Hepatic stellate cell (primary cell): ENCODE measurements around the gene NOP14.

ENCODE experiments used
- DNase-seq: peaks from one replicate; pipeline ENCODE4 v3.0.0; 2011; ENCODE audit warnings: low spot score

The NOP14 gene

DNA sequence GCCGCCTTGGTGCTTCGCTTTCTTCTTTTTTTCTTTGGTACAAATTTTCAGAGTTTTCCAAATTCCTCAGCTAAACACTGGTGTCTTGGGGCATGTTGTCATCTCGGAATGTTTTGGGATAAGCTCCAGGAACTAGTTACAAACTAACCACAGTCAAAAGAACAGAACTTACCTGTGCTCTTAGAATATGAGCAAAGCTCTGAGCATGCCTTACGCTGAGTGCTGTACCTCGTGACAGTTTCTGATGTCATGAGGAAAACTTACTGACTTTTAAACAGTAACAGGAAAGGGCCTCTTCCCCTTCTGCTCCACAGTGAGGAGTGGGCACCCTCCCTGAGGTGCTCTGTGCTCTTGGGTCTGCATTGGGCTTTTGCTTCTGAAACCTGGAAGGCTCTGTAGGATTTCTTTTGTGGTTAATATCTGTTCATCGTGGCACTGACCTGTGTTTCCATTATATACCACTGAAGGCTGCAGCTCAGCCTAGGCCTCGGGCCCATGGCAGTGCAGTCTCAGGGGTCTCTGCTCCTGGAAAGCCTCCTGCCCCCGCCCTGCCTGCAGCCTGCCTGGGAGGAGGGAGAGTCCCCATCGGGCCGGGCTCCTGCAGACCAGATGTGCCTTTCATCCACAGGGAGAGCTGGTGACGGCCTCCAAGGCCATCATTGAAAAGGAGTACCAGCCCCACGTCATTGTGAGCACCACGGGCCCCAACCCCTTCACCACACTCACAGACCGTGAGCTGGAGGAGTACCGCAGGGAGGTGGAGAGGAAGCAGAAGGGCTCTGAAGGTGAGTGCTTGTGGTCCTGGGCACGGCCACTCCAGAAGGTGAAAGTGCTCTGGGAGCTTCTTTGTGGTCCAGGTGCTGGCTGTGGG, 48.7 kb downstream of the NOP14 start:
- no peak for DNase-seq

DNA sequence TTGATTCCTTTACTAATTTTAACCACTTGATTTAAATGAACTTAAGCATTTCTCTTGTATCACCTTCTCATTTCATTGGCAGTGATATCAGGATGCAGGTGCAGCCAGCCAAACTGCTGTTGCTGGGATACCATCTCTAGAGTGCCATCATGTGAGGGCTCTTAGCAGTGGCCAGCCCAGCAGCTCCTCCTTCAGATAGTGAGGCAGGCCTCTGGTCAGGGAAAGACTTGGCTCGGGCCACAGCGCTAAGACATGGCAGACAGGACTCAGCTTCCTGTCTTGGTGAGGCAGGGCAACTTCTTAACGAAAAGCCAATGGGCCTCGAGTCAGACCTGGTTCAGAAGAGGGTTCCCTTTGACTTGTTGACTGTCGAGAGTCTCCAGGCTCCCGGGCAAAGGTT, 50.0 kb downstream of the NOP14 start:
- DNase-seq = no peak

DNA sequence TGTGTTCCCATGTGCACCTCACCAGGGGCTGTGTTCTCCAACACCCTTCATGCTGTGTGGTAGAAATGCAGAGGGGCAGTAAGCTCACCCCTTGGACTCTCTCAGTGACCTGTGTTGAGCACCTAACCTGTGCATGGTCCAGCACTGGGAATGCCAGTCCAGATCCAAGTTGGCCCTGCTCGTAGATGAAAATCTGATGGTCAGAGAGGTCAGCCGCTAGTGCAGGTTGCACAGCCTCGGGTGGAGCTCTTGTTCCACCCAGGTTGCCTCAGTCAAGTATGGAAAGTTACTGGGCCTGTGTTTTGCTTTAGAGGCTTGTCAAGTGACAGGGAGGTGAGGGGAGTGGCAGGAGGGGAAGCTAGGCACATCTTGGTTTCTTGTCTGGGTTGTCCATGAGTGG, 51.3 kb downstream of the NOP14 start:
- DNase-seq = no peak

GRCh38 chr4:2910409-2910808, 52.8 kb downstream of the NOP14 start:
- no peak for DNase-seq

DNA sequence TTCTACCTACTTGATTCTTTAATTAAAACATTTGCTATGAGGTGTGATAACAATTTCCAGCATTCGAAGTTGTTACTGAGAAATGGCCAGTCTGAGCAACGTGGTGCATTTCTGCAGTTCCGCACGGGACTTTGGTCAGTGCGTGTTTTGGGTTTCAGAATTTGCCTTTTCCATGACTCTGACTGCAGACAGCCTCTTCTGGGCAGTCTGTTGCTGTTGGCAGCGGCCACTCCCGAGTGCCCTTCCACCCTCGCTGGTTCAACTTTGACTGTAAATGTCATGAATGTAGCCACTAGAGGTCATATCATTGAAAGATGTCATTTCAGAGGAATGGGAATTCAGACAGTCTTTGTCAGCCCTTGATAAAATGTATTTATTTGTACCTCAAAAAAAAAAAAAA, 53.6 kb downstream of the NOP14 start:
- DNase-seq = no peak

- no peak for DNase-seq
Observed at GRCh38 chr4:2908686-2909085, 54.5 kb downstream of the NOP14 start.

- DNase-seq = no peak
Observed at GRCh38 chr4:2907706-2908293, 55.4 kb downstream of the NOP14 start.

GRCh38 chr4:2907226-2907625, 56.0 kb downstream of the NOP14 start:
- no peak for DNase-seq

DNA sequence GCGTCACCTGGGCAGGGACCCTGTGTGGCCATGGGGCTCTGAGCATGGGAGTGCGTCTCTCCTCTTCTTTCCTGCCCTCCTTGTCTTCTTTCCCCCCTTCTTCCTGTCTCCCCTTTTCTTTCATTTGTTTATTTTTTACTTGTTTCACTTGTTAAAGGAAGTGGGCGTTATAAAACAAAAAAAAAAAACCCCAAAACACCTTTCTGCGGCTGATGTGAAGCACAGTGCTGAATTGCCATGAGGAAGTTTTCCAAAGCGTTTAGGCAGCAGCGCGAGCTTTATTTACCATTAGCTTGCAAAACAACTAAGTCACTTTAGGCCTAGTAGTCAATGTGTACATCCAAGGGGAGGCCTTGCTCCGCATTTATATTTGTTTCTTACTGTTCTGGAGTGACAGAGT, 57.0 kb downstream of the NOP14 start:
- DNase-seq = no peak

DNA sequence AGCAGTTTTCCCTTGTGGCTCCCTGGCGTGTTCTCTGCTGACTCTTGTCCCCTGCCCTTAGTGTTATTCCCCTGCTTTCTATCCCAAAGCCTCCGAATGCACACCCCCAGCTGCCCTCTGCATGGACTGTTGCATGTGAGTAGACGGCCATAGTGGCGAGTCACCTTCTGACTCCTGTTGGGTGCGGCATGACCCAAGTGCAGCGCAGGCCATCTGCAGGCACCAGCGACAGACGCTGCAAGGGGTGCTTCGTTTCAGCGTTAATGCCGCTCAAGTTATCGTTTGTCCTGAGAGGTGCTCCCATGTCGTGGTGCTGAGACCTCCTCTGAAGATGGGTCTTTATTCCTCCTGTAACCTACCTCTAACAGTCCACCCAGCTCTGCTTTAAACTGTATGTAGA, 57.7 kb downstream of the NOP14 start:
- DNase-seq = no peak

- no peak for DNase-seq
Observed at GRCh38 chr4:2902126-2902525, 61.1 kb downstream of the NOP14 start.

DNA sequence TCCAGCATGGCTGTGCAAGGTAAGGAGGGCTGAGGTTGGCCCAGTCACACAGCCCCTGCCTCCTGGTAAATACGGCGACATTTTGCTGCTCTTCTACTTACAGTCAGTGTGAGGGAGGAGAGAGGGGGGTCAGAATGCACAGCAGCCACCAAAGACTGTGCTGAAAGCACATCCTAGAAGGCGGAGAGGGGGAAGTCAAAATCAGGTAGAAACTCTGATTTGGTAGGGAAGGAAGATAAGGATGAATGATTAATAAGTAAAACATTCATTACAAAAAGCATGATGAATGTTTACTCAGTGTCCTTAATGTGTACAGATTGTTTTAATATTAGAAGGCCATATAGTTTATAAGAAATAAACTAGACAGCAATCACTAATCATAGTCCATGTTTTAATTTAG, 62.0 kb downstream of the NOP14 start:
- no peak for DNase-seq

DNA sequence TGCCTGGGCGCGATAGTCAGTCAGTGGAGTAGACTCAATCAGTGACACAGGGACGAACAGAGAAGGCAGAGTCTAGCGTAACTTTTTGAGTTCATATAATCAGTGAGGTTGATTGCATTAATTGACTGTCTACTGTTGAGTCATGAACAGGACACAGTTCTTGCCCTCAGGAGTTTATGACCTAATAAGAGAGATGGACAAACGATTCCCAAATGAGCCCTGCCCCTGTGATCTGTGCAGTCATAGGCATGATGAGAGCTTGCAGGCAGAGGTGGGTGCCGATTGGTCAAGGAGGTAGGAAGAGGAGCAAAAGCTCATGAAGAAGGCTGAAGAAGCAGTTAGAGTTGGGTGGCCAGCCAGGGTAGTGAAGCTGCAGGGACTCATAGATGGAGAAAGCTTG, 62.5 kb downstream of the NOP14 start:
- DNase-seq = no peak

DNA sequence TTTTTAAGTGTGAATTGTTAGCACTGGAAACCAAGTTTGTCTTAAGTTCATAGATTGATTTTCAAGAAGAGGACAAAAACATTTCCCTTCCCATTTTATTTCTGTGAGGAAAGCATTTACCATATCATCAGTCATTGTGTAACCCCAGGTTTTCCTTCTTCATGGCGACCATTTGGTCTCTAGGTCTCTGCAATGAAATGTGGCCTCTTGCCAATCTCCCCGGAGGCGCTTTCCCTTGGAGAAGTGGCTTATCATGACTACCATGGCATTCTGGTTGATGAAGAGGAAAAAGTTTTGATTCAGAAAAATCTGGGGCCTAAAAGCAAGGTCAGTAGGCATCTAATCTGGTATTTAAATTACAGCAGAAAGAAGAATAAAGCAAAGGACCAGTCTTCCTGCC, 65.2 kb downstream of the NOP14 start:
- DNase-seq = no peak

DNA sequence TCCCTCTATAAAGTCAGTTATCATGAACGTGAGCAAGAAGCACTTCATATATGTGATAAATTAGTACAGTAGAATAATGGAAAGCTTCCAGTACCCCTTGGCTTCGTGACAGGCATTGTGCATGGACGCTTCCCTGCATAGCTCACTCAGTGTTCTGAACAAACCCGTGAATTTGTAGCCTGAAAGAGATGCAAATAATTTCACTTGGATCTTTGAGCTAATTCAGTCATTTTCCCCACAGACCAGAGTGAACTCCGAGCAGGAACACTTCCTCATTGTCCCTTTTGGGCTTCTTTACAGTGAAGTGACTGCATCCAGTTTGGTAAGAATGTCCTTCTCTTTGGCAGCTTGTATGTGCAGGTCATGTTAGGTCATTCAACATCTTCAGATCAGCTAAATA, 69.4 kb downstream of the NOP14 start:
- DNase-seq = no peak

DNA sequence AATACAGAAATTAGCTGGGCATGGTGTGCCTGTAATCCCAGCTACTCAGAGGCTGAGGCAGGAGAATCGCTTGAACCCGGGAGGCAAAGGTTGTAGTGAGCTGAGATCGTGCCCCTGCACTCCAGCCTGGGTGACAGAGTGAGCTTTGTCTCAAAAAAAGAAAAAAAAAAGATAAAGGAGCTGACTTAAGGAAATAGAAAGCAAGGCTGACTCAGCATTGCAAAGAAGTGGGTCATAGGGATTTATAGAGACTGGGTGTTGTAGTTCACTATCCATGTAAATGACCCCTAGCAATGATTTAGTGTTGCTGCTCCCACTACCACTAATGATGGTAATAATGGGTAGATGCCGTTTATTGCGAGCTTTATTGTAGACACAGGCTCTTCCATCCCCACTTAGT, 71.9 kb downstream of the NOP14 start:
- peak; percentile 59 for DNase-seq

DNA sequence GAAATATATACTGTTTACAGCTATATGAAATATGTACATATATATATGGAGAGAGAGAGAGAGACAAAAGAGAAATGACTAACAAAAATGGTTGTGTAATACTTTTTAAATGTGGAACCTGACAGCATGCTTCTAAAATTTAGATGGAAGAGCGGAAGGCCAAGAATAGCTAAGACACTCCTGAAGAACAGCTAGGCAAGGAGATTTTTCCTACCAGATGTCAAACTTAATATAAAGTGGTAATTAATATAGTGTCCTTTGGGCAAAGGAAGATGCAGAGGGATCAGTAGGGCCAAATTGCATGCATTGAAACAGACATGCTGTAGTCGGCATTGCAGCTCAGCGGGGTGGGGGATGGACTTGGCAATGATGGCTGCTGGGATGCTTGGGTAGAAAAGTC, 74.3 kb downstream of the NOP14 start:
- no peak for DNase-seq
